AG09319 (cell line): ENCODE results near the gene SHISAL1.
A peak's percentile ranks its signal among the peaks of the same experiment; 100 is the strongest.

Experiments used
- DNase-seq: peaks from one replicate; pipeline ENCODE4 v3.0.0-alpha.2; 2010; ENCODE audit warnings: low read depth; ENCODE audit errors: extremely low read depth
- CTCF ChIP-seq: IDR thresholded peaks from 2 replicates; pipeline ENCODE4 v1.5.1; 2011; ENCODE audit warnings: low read depth, mild to moderate bottlenecking, inconsistent platforms, low read length, moderate library complexity

SHISAL1 gene

GRCh38 chr22:44212936-44213335, 99.8 kb downstream of the SHISAL1 start:
- TF ChIP-seq CTCF = no peak

GRCh38 chr22:44211946-44212930, 100.5 kb downstream of the SHISAL1 start:
- no peak for TF ChIP-seq CTCF
- DNase-seq = peak; percentile 38

More at GRCh38 chr22:44212936-44213335, 99.8 kb downstream of the SHISAL1 start:
- no peak for DNase-seq

- TF ChIP-seq CTCF = no peak
- DNase-seq = no peak
Observed at GRCh38 chr22:44211256-44211945, 101.3 kb downstream of the SHISAL1 start.

GRCh38 chr22:44210722-44211121, 102.0 kb downstream of the SHISAL1 start:
- no peak for TF ChIP-seq CTCF
- DNase-seq = peak; percentile 63

GRCh38 chr22:44209343-44209742, 103.4 kb downstream of the SHISAL1 start:
- TF ChIP-seq CTCF = no peak
- DNase-seq = no peak

- TF ChIP-seq CTCF = no peak
- DNase-seq = no peak
Observed at GRCh38 chr22:44207981-44208317, 104.8 kb downstream of the SHISAL1 start.
